Measurements from ENCODE around the gene APOBEC3H. TPM values are rescaled to one million over a fixed set of nuclear protein-coding genes. Genes with fewer than 3 reads are reported as not detected.

APOBEC3H gene
- total and polyA plus RNA-seq, 2 donors from 2014 or later = 0.79 TPM; not detected in 1

DNA sequence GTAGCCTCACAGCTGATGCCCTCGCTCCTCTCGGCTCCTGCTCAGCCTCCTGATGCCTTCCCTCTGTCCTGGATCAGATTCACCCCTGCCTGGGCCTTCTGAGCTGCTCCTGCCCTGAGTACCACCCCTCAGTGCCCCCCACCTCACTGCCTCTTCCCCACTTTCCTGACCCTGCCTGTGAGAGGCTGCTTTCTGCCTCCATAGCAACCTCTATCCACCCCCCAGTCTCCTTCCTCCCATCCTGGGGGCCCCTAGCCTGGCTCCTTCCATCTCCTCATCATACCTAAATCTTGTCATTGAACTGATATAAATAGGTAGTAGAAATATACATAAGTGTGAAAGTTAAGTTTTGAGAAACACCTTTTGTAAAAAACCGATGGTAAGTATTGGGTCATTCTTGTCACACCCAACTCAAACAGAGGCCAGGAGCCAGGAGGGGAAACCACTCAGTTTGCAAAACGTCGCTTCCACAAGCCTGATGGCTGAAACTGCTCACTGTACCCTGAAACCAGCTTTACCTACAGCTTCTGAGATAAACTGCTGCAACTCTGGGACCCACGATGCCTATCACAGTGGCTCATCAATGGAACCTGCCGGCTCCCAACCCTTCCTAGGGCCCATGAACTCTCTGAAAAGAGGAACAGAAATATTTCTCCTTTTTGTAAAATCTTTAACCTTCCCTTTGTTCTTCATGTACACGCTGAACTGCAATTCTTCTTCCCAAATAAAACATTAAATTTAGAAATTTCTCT is 4.8 kb upstream of the APOBEC3H start:
- Histone ChIP-seq H3K27ac (ENCODE audit: low read depth in 2 of 2, low read length in 2 of 2) (no peak overlapping the region), H3K36me3 (ENCODE audit: control insufficient read depth in 2 of 3, insufficient read depth in 3 of 3, low read length in 3 of 3) (no peaks in the 10 kb centered on the region), H3K4me1 (ENCODE audit: control insufficient read depth in 2 of 3, insufficient read depth in 2 of 3, low read depth in 1 of 3, low read length in 3 of 3) (peaks cover 0 to 2% (median 0%) of the 10 kb centered on the region in 3 donors), H3K4me3 (ENCODE audit: low read length in 3 of 3) (no peak overlapping the region), H3K27me3 (ENCODE audit: control insufficient read depth, insufficient read depth, low read length) (no peaks in the 10 kb centered on the region), H3K9ac (ENCODE audit: low read length in 3 of 3) (no peak overlapping the region), H3K9me3 (ENCODE audit: control insufficient read depth in 2 of 3, insufficient read depth in 1 of 3, low read length in 3 of 3) (no peaks in the 10 kb centered on the region)
- DNase-seq = no peak
- intact Hi-C loops (cut with DNase I) = no loop called here
- no peak for FAIRE-seq
- TF ChIP-seq CTCF (IDR thresholded peaks at IDR 0.05; ENCODE audit: borderline replicate concordance, extremely low read depth, insufficient read depth) = no peak

- Histone ChIP-seq H3K36me3 (ENCODE audit: control insufficient read depth in 2 of 3, insufficient read depth in 3 of 3, low read length in 3 of 3) (no peaks in the 10 kb centered on the region), H3K27ac (ENCODE audit: low read depth in 2 of 2, low read length in 2 of 2) (no peak overlapping the region), H3K27me3 (ENCODE audit: control insufficient read depth, insufficient read depth, low read length) (no peaks in the 10 kb centered on the region), H3K9ac (ENCODE audit: low read length in 3 of 3) (no peak overlapping the region), H3K4me3 (ENCODE audit: low read length in 3 of 3) (no peak overlapping the region), H3K9me3 (ENCODE audit: control insufficient read depth in 2 of 3, insufficient read depth in 1 of 3, low read length in 3 of 3) (no peaks in the 10 kb centered on the region), H3K4me1 (ENCODE audit: control insufficient read depth in 2 of 3, insufficient read depth in 2 of 3, low read depth in 1 of 3, low read length in 3 of 3) (peaks cover 0 to 4% (median 0%) of the 10 kb centered on the region in 3 donors)
- FAIRE-seq = no peak
- intact Hi-C loops (cut with DNase I) = no loop called here
- no peak for DNase-seq
- TF ChIP-seq CTCF (IDR thresholded peaks at IDR 0.05; ENCODE audit: borderline replicate concordance, extremely low read depth, insufficient read depth) = no peak
Measured at GRCh38 chr22:39094717-39095389, 2.2 kb upstream of the APOBEC3H start.

DNA sequence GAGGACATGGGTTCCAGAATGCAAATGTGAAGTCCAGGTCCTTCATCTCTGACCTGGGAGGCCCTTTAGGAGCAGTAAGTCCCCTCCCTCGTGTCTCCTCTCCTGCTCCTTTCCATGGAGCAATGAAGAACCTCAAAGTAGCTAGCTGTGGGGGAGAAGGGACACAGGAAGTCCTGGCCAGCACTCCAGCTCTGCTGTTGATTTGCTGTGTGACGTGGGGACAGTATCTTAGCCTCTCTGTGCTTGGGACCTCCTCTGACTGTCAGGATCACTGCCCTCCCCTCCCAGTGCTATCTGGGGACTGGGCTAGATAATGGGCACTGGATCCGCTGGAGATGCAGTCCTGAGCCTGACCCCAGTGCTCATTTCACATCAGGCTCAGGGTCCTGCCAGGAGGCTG is 1.1 kb upstream of the APOBEC3H start:
- FAIRE-seq = no peak
- H3K9ac ChIP-seq (ENCODE audit: low read length in 3 of 3) = no peak overlapping the region
- TF ChIP-seq CTCF (IDR thresholded peaks at IDR 0.05; ENCODE audit: borderline replicate concordance, extremely low read depth, insufficient read depth) = no peak
- H3K27me3 ChIP-seq (ENCODE audit: control insufficient read depth, insufficient read depth, low read length) = no peaks in the 10 kb centered on the region
- H3K9me3 ChIP-seq (ENCODE audit: control insufficient read depth in 2 of 3, insufficient read depth in 1 of 3, low read length in 3 of 3) = no peaks in the 10 kb centered on the region
- intact Hi-C loops (cut with DNase I) = no loop called here
- H3K4me1 ChIP-seq (ENCODE audit: control insufficient read depth in 2 of 3, insufficient read depth in 2 of 3, low read depth in 1 of 3, low read length in 3 of 3) = peaks cover 0 to 4% (median 0%) of the 10 kb centered on the region in 3 donors
- no peak overlapping the region for H3K4me3 ChIP-seq (ENCODE audit: low read length in 3 of 3)
- H3K36me3 ChIP-seq (ENCODE audit: control insufficient read depth in 2 of 3, insufficient read depth in 3 of 3, low read length in 3 of 3) = no peaks in the 10 kb centered on the region
- DNase-seq = no peak
- no peak overlapping the region for H3K27ac ChIP-seq (ENCODE audit: low read depth in 2 of 2, low read length in 2 of 2)
